Endodermal cell (in vitro differentiated cells): ENCODE measurements around the gene SDR9C7. TPM values are rescaled to one million over a fixed set of nuclear protein-coding genes. Genes with fewer than 3 reads are reported as not detected.
"Not testable (repeated sequence)": the region's sequence is repeated elsewhere in the genome, so short reads cannot be mapped to it uniquely, and the experiment has no call there.

Experiments
- DNase-seq: peaks from one replicate; pipeline ENCODE4 v3.0.0-alpha.2; 2017
- H3K27ac ChIP-seq: 2 replicates; pipeline ENCODE4 v1.5.1; 2013; ENCODE audit warnings: mild to moderate bottlenecking, low read depth, low read length, moderate library complexity
- H3K27me3 ChIP-seq: 2 replicates; pipeline ENCODE4 v1.6.1; 2013; ENCODE audit warnings: mild to moderate bottlenecking, low read length, moderate library complexity; ENCODE audit not compliant: insufficient read depth, control insufficient read depth, poor library complexity, severe bottlenecking
- H3K36me3 ChIP-seq: 2 replicates; pipeline ENCODE4 v1.7.0; 2013; ENCODE audit warnings: mild to moderate bottlenecking, low read length, moderate library complexity; ENCODE audit not compliant: control insufficient read depth, insufficient read depth
- H3K4me1 ChIP-seq: one replicate; pipeline ENCODE4 v1.7.0; 2013; ENCODE audit warnings: low read length; ENCODE audit not compliant: control insufficient read depth, insufficient read depth
- H3K4me3 ChIP-seq: 2 replicates; pipeline ENCODE4 v1.5.1; 2013; ENCODE audit warnings: mild to moderate bottlenecking, low read length, moderate library complexity
- H3K9ac ChIP-seq: 2 replicates; pipeline ENCODE4 v1.6.1; 2013; ENCODE audit warnings: mild to moderate bottlenecking, low read length, moderate library complexity; ENCODE audit not compliant: poor library complexity, severe bottlenecking; ENCODE audit errors: extremely low read depth
- H3K9me3 ChIP-seq: 2 replicates; pipeline ENCODE4 v1.6.1; 2013; ENCODE audit warnings: mild to moderate bottlenecking, low read length, moderate library complexity; ENCODE audit not compliant: control insufficient read depth
- H3K27ac Mint-ChIP-seq: 2 replicates; pipeline ENCODE4 v1.8.0; 2020; ENCODE audit warnings: mixed read lengths
- H3K27me3 Mint-ChIP-seq: 2 replicates; pipeline ENCODE4 v1.8.0; 2021; ENCODE audit warnings: mild to moderate bottlenecking, mixed read lengths; ENCODE audit not compliant: insufficient read depth
- H3K36me3 Mint-ChIP-seq: 2 replicates; pipeline ENCODE4 v1.8.0; 2020; ENCODE audit warnings: low read depth, mixed read lengths
- H3K4me1 Mint-ChIP-seq: 2 replicates; pipeline ENCODE4 v1.8.0; 2020; ENCODE audit warnings: mixed read lengths
- H3K4me3 Mint-ChIP-seq: 2 replicates; pipeline ENCODE4 v1.8.0; 2020; ENCODE audit warnings: mild to moderate bottlenecking, moderate library complexity, mixed read lengths
- H3K9me3 Mint-ChIP-seq: 2 replicates; pipeline ENCODE4 v1.8.0; 2020; ENCODE audit warnings: mild to moderate bottlenecking, mixed read lengths
- CTCF ChIP-seq: fragments of 200-600 bp; sonication (generic); conservative IDR thresholded peaks from 2 replicates; pipeline ENCODE4 v1.5.0; 2021; ENCODE audit warnings: antibody characterized with exemption, mild to moderate bottlenecking
- WGBS, 2 experiments: methylation state at CpG; one replicate each; pipeline versions ENCODE4 v1.1.5 to v1.1.7; 2013; ENCODE audit warnings: missing lambda C conversion rate in 2 of 2, mixed read lengths in 1 of 2; ENCODE audit not compliant: insufficient coverage in 1 of 2, insufficient read length in 1 of 2; 5-methylcytosine and 5-hydroxymethylcytosine counted together
- long read RNA-seq, 4 experiments: library from polyadenylated mRNA in 2 of 4; library from RNA in 1 of 4; library from capped mRNA in 1 of 4; stranded (forward) in 3 of 4; unstranded in 1 of 4; transcript quantifications; one replicate each; pipeline ENCODE4 v2.0.0, GENCODE V29; 2020 to 2021; ENCODE audit warnings: inconsistent platforms in 1 of 4
- polyA plus RNA-seq, 2 experiments: library from polyadenylated mRNA; stranded (reverse); fragments of 50-300 nt; gene quantifications; one replicate each; pipeline ENCODE4 v1.2.3, GENCODE V29; 2013
- total RNA-seq, 2 donors: library from RNA; stranded (reverse); fragmentation: NEBNext Ultra II Directional in 1 of 2; extraction: Animal tissue kit (Norgen Biotek cat#: 25700) in 1 of 2; gene quantifications; 2 replicates in 1 of 2; 3 replicates in 1 of 2; pipeline ENCODE4 v1.2.1, GENCODE V29; 2021

SDR9C7 gene
- not detected for total RNA-seq
- polyA plus RNA-seq (2013, experiment 1 of 2), result 0.21 TPM
- polyA plus RNA-seq (2013, experiment 2 of 2), result not detected
- long read RNA-seq, experiment 1, result 0 reads
- long read RNA-seq, experiment 2, partial matches to known transcripts, result 0 of 1 reads
- long read RNA-seq, experiment 2, other reads (novel, unspliced or antisense), result 1 of 1 reads
- long read RNA-seq, experiment 3, result 0 reads
- long read RNA-seq, experiment 4, result 0 reads

- Histone ChIP-seq H3K27ac (no peak within 1 kb of the TSS), H3K36me3 (no peaks in the 10 kb centered on the region), H3K27me3 (no peaks in the 10 kb centered on the region), H3K9ac (no peak within 1 kb of the TSS), H3K9me3 (no peaks in the 10 kb centered on the region), H3K4me3 (no peak within 1 kb of the TSS), H3K4me1 (no peaks in the 10 kb centered on the region)
- no peak within 1 kb of the TSS for H3K4me3 Mint-ChIP-seq
- TF ChIP-seq CTCF, result no peak
- H3K4me1 Mint-ChIP-seq, result peaks cover 26% of the 10 kb centered on the region
- DNase-seq, result peak; percentile 29
- 94% methylated on average over 12 to 14 of the region's 15 CpGs for WGBS, 2 experiments
- no peaks in the 10 kb centered on the region for H3K9me3 Mint-ChIP-seq
- no peaks in the 10 kb centered on the region for H3K36me3 Mint-ChIP-seq
- H3K27me3 Mint-ChIP-seq, result peaks cover 20% of the 10 kb centered on the region
- no peak within 1 kb of the TSS for H3K27ac Mint-ChIP-seq
Observed at GRCh38 chr12:56933826-56934625, at the start of gene SDR9C7. SDR9C7 (minus strand) TSS chr12:56934408; CDS start chr12:56934261, 147 bp downstream.

GRCh38 chr12:56983386-56983785, 49.2 kb upstream of the SDR9C7 start:
- Histone ChIP-seq H3K4me3 (no peak overlapping the region), H3K9me3 (no peaks in the 10 kb centered on the region), H3K4me1 (no peaks in the 10 kb centered on the region), H3K27me3 (no peaks in the 10 kb centered on the region), H3K27ac (no peak overlapping the region), H3K9ac (no peak overlapping the region), H3K36me3 (no peaks in the 10 kb centered on the region)
- Mint-ChIP-seq H3K9me3 (no peaks in the 10 kb centered on the region), H3K27ac (no peak overlapping the region), H3K4me3 (no peak overlapping the region), H3K27me3 (no peaks in the 10 kb centered on the region), H3K4me1 (peaks cover 11% of the 10 kb centered on the region), H3K36me3 (no peaks in the 10 kb centered on the region)
- peak; percentile 33 for DNase-seq
- WGBS, 2 experiments, result 93 to 100% methylated on average over 4 of the region's 4 CpGs
- TF ChIP-seq CTCF, result no peak

- not testable (repeated sequence) for H3K4me3 Mint-ChIP-seq, H3K4me3 ChIP-seq, H3K9me3 ChIP-seq, H3K36me3 ChIP-seq, H3K27me3 ChIP-seq, H3K4me1 ChIP-seq, H3K36me3 Mint-ChIP-seq, H3K27me3 Mint-ChIP-seq, H3K27ac Mint-ChIP-seq, H3K9me3 Mint-ChIP-seq, H3K4me1 Mint-ChIP-seq, H3K9ac ChIP-seq, H3K27ac ChIP-seq
- 93% methylated on average over 3 of the region's 3 CpGs; no CpG with 5 or more reads in 1 of the 2 experiments for WGBS, 2 experiments
- peak; percentile 21 for DNase-seq
Observed at GRCh38 chr12:56982578-56983236, 48.5 kb upstream of the SDR9C7 start.
